ENCODE data around the gene CRYGN. TPM values are rescaled to one million over a fixed set of nuclear protein-coding genes. Genes with fewer than 3 reads are reported as not detected.

The CRYGN gene
- total and polyA plus RNA-seq, 12 donors: 0.07 to 0.72 (median 0.22) TPM; not detected in 8

- Histone ChIP-seq H3K4me1 (peaks cover 0 to 35% (median 7%) of the 10 kb centered on the region in 9 donors), H3K9me3 (no peaks in the 10 kb centered on the region), H3K4me3 (no peak overlapping the region), H3K27ac (no peak overlapping the region), H3K27me3 (peaks cover 0 to 15% (median 0%) of the 10 kb centered on the region in 7 donors), H3K36me3 (no peaks in the 10 kb centered on the region)
- intact Hi-C loops (cut with DNase I): no loop called here
- no peak for ATAC-seq
- WGBS, 2 donors: 94 to 96% methylated on average over 25 of the region's 25 CpGs
- TF ChIP-seq CTCF (IDR thresholded peaks at IDR 0.05): no peak
- no peak for DNase-seq
Measured at GRCh38 chr7:151431768-151432311, 8.1 kb downstream of the CRYGN start.

GRCh38 chr7:151431281-151431767, 8.6 kb downstream of the CRYGN start:
- WGBS, 2 donors: 91 to 97% methylated on average over 13 of the region's 13 CpGs
- TF ChIP-seq CTCF (IDR thresholded peaks at IDR 0.05): no peak
- Histone ChIP-seq H3K9me3 (no peaks in the 10 kb centered on the region), H3K4me1 (peaks cover 0 to 37% (median 7%) of the 10 kb centered on the region in 9 donors), H3K27me3 (peaks cover 0 to 16% (median 0%) of the 10 kb centered on the region in 7 donors), H3K4me3 (no peak overlapping the region), H3K36me3 (no peaks in the 10 kb centered on the region), H3K27ac (no peak overlapping the region)
- DNase-seq: no peak
- no peak for ATAC-seq
- intact Hi-C loops (cut with DNase I): no loop called here

- intact Hi-C loops (cut with DNase I): no loop called here
- Histone ChIP-seq H3K36me3 (no peaks in the 10 kb centered on the region), H3K27me3 (peaks cover 0 to 16% (median 0%) of the 10 kb centered on the region in 7 donors), H3K4me1 (peaks cover 0 to 44% (median 9%) of the 10 kb centered on the region in 9 donors), H3K4me3 (no peak overlapping the region), H3K9me3 (no peaks in the 10 kb centered on the region), H3K27ac (no peak overlapping the region)
- DNase-seq (no peak), ATAC-seq (no peak)
- WGBS, 2 donors: 91 to 93% methylated on average over 16 of the region's 16 CpGs
- no peak for TF ChIP-seq CTCF (IDR thresholded peaks at IDR 0.05)
Measured at GRCh38 chr7:151430391-151431205, 9.3 kb downstream of the CRYGN start.

GRCh38 chr7:151429560-151430331, 10.2 kb downstream of the CRYGN start:
- no peak overlapping the region for H3K4me3 ChIP-seq
- no peaks in the 10 kb centered on the region for H3K9me3 ChIP-seq
- H3K4me1 ChIP-seq: peaks cover 0 to 44% (median 9%) of the 10 kb centered on the region in 9 donors
- H3K27me3 ChIP-seq: peaks cover 0 to 16% (median 0%) of the 10 kb centered on the region in 7 donors
- peak overlapping the region in 1 of 10 donors; percentile 26 for H3K27ac ChIP-seq
- 64 to 65% methylated on average over 10 of the region's 10 CpGs for WGBS, 2 donors
- intact Hi-C loops (cut with DNase I): no loop called here
- ATAC-seq: no peak
- no peak for DNase-seq
- no peak for TF ChIP-seq CTCF (IDR thresholded peaks at IDR 0.05)
- no peaks in the 10 kb centered on the region for H3K36me3 ChIP-seq

All from heart right ventricle (tissue), 16 donors.